ENCODE measurements around the gene AJAP1.
"Not testable (repeated sequence)": the region's sequence is repeated elsewhere in the genome, so short reads cannot be mapped to it uniquely, and the experiment has no call there.

AJAP1 gene

GRCh38 chr1:4653796-4654725, at the start of gene AJAP1:
TSS of gene AJAP1 (plus strand) at chr1:4654609. CDS start at chr1:4655426, 817 bp downstream.
- no peak for DNase-seq

GRCh38 chr1:4605158-4605557, 49.3 kb upstream of the AJAP1 start:
- DNase-seq = no peak

GRCh38 chr1:4611563-4612341, 42.7 kb upstream of the AJAP1 start:
- no peak for DNase-seq

GRCh38 chr1:4612991-4613390, 41.4 kb upstream of the AJAP1 start:
- DNase-seq = no peak

GRCh38 chr1:4613606-4614370, 40.6 kb upstream of the AJAP1 start:
- DNase-seq = no peak

GRCh38 chr1:4614371-4615137, 39.9 kb upstream of the AJAP1 start:
- DNase-seq = no peak

GRCh38 chr1:4615138-4615470, 39.3 kb upstream of the AJAP1 start:
- no peak for DNase-seq

GRCh38 chr1:4615501-4615900, 38.9 kb upstream of the AJAP1 start:
- no peak for DNase-seq

GRCh38 chr1:4616831-4617465, 37.5 kb upstream of the AJAP1 start:
- no peak for DNase-seq

GRCh38 chr1:4617506-4617905, 36.9 kb upstream of the AJAP1 start:
- DNase-seq = no peak

- not testable (repeated sequence) for DNase-seq
These were observed 35.6 kb upstream of the AJAP1 start for GRCh38 chr1:4618827-4619226.

- no peak for DNase-seq
These were observed 32.8 kb upstream of the AJAP1 start for GRCh38 chr1:4621646-4622045.

GRCh38 chr1:4622821-4623220, 31.6 kb upstream of the AJAP1 start:
- DNase-seq = no peak

- DNase-seq = no peak
These were observed 30.2 kb upstream of the AJAP1 start for GRCh38 chr1:4624141-4624715.

GRCh38 chr1:4624801-4625200, 29.6 kb upstream of the AJAP1 start:
- DNase-seq = no peak

- DNase-seq = no peak
These were observed 28.3 kb upstream of the AJAP1 start for GRCh38 chr1:4626061-4626460.

GRCh38 chr1:4626560-4627319, 27.7 kb upstream of the AJAP1 start:
- DNase-seq = no peak

- DNase-seq = no peak
These were observed 27.1 kb upstream of the AJAP1 start for GRCh38 chr1:4627353-4627752.

- no peak for DNase-seq
These were observed 25.4 kb upstream of the AJAP1 start for GRCh38 chr1:4628992-4629391.

- DNase-seq = no peak
These were observed 23.8 kb upstream of the AJAP1 start for GRCh38 chr1:4630561-4630960.

- DNase-seq = no peak
These were observed 23.1 kb upstream of the AJAP1 start for GRCh38 chr1:4631321-4631720.

All from stimulated activated CD4-positive, alpha-beta T cell treated with anti-CD3 and anti-CD28 coated beads, Interleukin-4, amount 100 ng/mL, for 1 hour (primary cell).